HG02884 (cell line): ENCODE data around the gene ABTB2.
A peak's percentile ranks its signal among the peaks of the same experiment; 100 is the strongest.

Experiments used
- ATAC-seq: cut with Tn5 transposase; IDR thresholded peaks from one replicate; pipeline ENCODE4 v1.9.1; 2021; ENCODE audit warnings: mild to moderate bottlenecking, moderate library complexity; ENCODE audit not compliant: unreplicated experiment

Gene ABTB2

DNA sequence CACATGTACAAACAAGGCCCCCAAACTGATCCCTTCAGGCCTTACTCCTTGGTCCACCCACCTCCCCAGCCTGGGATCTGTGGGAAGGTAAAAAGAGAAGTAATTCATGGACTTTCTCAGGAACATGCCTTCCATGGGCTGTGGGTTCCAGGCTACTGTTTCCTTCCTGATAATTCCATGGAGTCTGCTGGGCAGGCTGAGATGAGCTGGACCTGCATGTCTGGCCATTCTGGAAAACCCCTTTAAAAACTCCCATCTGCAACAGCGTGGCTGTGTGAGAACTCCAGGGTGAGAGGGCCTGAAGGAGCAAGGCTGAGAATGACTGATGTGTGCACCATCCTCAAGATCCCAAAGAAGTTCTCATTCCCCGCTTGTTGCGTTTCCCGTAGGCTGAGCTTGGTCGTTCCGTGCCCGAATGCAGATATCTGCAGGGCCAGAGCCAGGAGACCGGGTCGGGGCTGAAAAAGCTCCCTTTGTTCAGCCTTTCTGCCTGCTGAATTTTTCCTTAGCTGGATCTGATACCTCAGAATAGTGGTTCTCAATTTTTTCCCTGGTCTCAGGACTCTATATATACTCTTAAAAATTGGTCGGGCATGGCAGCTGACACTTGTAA, 179.5 kb downstream of the ABTB2 start:
- no peak for ATAC-seq

DNA sequence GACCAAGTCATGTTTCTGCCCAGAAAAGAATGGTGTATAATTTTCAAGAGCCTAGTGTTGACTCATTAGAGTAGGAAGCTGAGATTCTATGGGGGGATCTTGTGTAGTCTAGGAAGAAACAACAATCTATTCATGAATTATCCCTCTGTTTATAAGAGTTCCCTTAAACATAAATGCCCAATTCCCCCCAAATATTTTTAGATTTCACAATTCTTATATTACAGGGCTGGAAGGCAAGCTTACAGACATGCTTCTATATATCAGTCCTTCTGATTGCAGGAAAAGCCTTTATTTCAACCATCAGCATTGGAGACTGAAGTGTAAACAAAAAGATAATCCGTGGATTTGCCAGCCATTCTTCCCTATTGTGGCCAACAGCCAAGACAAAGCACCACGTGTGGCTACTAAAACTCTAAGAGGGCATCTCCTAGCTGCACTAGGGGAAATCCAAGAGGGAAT, 181.0 kb downstream of the ABTB2 start:
- ATAC-seq: no peak

DNA sequence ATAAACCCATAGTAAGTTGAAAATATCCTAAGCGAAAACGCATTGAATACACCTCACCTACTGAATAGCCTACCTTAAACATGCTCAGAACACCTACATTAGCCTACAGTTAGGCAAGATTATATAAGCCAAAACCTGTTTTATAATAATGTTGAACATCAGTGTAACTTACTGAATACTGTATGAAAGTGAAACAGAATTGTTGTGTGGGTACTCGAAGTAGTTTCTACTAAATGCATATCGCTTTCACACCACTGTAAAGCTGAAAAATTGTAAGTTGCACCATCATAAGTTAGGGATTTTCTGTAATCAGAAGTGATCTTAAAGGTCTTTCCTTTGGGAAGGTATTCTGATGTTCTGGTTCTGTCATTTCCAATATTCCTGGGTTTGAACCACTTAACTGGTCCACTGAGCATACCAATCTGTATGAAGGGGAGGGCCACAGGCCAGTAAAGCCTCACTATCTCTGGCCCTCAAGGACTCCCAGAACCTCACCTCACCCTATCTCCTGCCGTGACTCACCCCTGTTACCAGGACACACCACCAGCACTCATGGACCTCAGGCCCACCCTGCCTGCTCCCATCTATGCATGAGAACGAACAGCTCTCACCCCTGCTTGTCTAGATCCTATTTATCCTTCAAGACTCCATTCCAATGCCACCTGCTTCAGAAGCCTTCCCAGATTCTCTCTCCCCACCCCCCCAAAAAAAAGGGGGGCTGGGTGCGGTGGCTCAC, 182.4 kb downstream of the ABTB2 start:
- ATAC-seq: no peak

DNA sequence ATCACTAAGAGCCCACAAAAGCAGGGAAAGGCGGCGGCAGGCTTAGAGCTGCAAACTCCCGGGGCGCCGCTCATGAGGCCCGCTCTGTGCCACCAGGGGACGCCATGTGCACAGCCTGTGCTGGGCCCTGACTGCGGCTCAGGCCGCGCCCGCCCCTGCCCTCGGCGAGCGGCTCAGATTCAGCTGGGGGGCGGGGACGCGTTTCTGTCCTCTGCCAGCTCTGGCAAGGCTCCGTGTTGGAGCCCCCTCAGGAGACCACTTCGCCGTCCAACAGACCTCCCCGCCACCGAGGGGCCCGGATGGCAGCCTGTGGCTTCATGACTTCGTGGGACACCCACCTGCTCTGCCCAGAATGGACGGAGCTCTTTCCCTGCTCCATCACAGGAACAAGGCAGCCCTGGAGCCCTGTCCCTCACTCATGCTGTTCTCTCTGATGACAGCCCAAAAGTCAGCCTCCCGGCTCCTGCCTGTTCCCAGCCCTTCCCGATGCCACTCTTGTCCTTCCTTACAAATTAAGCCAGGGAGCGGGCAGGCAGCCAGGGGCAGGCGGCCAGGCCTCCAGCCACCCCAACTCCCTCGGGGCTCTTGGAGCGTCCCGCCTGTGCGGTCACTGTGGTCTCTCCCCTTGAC, 183.3 kb downstream of the ABTB2 start:
- ATAC-seq: peak; percentile 83

- no peak for ATAC-seq
These were observed 184.8 kb downstream of the ABTB2 start for GRCh38 chr11:34173050-34173449.

GRCh38 chr11:34169686-34170085, 188.1 kb downstream of the ABTB2 start:
- no peak for ATAC-seq

- no peak for ATAC-seq
These were observed 189.0 kb downstream of the ABTB2 start for GRCh38 chr11:34168642-34169420.

GRCh38 chr11:34167961-34168360, 189.8 kb downstream of the ABTB2 start:
- ATAC-seq: no peak

DNA sequence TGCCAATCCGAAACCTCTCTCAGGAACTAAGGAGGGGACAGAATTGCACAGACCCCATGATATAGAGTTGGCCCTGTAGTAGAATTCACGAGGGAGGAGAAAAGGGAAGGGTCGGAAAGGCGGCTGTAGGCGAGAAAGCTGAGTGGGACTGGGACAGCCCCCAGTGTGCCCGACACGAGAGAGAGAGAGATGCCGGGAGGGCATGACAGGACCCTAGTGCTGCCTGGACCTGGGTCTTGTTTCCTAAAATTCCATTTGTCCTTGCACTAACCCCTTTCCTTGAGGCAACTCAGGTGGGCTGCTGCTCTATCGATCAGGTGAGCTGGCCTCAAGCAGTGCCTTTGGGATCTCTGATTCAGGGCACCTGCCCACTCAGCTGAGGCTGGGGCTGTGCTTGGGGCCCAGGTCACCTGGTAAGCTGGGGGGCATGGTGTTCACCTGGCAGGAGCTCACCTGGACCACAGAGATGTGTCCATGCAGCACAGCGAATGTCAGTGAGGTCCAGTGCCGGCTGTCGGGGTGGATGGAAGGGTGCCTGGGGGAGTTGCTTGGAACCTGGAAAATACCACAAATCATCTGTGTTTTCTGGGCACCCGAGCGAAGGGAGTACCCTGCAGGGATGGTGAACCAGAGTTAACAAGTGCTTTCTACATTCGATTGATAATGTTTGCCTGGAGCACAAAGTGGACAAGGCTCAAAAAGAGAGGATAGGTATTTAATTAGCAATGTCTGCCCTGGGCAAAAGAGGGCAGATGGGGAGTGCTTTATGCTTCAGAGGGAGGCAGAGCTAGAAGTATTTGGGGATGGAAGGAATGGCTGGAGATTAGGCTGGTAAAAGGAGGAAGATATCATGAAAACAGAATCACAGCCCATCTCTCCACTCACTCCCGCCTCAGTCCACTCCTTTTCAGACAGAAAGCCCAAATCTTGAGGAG, 190.7 kb downstream of the ABTB2 start:
- no peak for ATAC-seq

DNA sequence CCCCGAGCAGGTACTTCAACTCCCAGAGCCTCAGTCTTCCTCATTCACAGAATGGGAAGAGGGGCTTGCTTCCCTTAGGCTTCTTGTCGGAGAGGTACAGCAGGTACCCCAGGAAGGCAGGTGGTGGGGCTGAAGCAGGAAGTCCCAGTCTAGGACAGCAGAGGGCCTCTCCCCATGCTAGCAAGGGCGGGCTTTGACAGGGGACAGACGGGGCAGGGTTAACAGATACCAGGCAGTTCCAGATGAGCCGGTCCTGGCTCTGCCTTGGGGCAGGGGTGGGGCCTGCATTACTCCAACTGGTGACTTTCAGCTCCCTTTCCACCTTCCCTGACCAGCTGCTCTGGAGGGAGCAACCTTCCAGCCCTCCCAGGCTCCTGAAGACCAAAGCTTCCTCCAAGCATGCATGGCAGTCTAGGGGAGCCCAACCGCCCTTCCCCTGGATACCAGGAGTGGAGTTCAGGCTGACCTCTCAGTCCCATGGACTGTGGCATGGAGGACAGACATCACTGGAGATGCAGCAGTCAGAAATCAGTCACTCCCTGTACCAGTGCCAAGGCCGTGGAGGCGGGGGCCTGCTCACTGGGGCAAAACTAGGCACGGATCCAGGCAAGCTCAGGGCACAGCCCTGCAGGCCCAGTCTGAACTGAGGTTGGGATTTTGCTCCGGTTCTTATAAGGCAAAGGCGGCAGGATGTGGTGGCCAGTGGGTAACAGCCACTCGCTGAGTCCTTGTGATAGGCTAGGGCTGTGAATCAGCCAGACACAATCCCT, 191.8 kb downstream of the ABTB2 start:
- no peak for ATAC-seq

DNA sequence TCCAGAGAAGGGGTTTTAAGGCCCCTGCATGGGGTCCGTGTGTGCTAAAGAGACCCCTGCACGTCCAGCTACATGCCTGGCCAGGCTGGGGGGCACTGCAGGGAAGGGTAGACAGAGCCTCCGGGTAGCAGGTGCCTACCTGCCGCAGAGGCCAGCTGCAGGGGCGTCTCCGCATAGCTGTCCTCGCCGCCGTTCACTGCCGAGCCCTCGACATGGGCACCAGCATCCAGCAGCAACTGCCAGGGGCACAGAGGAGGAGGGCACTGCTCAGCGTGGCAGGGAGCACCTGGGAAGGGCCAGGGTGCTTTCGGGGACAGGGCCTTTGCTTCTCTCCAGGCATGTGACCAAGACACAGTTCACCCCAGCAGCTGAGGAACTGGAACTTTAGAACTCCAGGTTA, 192.7 kb downstream of the ABTB2 start:
- no peak for ATAC-seq

GRCh38 chr11:34162856-34163255, 195.0 kb downstream of the ABTB2 start:
- ATAC-seq: no peak

- ATAC-seq: no peak
These were observed 195.4 kb downstream of the ABTB2 start for GRCh38 chr11:34162493-34162820.

DNA sequence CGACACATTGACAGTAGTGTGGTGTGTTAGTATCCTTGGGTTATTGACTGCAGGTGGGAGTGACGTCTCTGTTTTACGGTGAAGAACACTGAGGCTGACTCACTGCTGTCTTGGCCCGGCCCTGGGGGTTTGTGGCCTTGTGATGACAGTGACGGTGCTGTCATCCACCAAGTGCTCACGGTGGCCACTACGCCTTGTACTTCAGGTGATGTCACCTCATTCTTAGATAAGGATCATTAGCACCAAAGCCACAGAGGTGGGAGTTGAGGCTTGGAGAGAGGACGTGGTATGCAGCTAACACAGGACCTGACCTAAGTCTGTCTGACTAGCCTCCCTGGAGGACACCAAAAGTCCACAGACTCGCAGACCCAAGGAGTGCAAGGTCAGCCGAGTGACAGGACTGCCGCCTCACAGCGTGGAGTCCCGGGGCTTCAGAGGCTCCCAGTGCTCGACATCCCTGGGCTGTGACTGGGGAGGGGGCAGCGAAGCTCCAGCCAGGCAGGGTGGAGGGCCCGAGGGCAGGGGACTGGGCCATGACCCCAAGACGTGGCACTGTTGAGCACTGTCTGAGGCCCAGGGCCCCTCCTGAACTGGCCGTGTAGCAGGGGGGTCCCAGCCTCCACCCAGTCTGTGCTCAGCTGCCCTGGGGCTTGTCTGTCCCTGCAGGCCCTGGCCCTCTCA, 195.9 kb downstream of the ABTB2 start:
- ATAC-seq: no peak

- ATAC-seq: no peak
These were observed 196.4 kb downstream of the ABTB2 start for GRCh38 chr11:34161361-34161760.

- ATAC-seq: no peak
These were observed 197.0 kb downstream of the ABTB2 start for GRCh38 chr11:34160791-34161190.

DNA sequence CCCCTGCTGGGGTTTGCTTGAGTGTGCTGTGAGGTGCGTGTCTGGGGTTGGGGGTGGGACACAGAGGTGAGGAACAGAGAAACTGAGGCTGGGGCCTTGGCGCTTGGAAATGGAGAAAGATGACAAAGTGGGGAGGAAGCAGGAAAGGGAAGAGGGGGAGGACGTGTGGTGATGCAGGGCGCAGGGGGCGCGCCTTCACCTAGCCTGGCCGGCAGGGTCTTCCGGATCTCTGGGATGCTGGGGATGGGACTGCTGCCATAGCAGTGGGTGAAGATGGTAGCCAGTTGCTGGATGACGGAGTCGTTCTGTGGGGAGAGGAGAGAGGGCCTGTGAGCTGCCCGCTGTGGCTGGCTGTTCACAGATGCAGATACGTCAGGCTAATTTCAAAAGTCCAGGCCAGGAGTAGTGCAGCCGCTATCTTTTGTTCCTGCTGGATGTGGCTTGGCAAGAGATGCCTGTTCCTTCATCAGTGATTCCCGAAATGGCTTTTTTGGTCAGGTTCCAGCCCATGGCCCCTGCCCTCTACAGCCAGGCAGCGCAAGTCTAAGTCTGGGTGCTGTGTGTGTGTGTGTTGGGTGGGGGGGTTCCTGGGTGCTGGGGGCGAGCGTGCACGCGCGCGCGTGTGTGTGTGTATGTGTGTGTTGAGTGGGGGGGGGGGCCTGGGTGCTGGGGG, 197.6 kb downstream of the ABTB2 start:
- no peak for ATAC-seq

- no peak for ATAC-seq
These were observed 199.1 kb downstream of the ABTB2 start for GRCh38 chr11:34158661-34159060.

DNA sequence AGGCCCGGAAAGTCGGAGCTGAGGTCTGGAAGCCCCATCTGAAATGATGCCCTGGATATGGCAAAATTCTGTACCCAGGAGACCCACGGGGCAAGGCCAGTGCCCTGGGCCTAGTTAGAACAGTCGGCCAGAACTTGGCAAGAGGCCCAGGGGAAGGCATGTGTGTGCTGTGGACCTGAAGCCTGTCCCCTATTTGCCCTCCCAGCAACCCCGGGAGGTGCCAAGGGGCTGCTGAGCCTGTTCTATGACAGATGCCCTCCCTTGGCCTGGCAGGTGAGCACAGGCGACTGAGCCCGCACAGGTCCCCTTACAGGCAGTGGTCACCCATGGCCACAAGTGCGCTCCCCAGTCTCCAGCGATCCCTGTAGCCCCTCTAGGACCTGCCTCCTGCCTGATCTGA, 200.6 kb downstream of the ABTB2 start:
- no peak for ATAC-seq
